Parathyroid adenoma (tissue), 2 donors: ENCODE measurements around the gene MAN2A2.
"Not testable (repeated sequence)": the region's sequence is repeated elsewhere in the genome, so short reads cannot be mapped to it uniquely, and the experiment has no call there.

Source experiments
- H2AFZ ChIP-seq: fragments of 300-600 bp; sonication (generic); one replicate; pipeline ENCODE4 v1.7.0; 2017; ENCODE audit warnings: antibody characterized with exemption, mild to moderate bottlenecking
- H3K27ac ChIP-seq: fragments of 300-600 bp; sonication (generic); one replicate; pipeline ENCODE4 v1.7.0; 2017
- H3K27me3 ChIP-seq: fragments of 300-600 bp; sonication (generic); one replicate; pipeline ENCODE4 v1.7.0; 2017; ENCODE audit warnings: low read length; ENCODE audit not compliant: control insufficient read depth, insufficient read depth
- H3K36me3 ChIP-seq: fragments of 300-600 bp; sonication (generic); one replicate; pipeline ENCODE4 v1.7.0; 2017; ENCODE audit warnings: low read length; ENCODE audit not compliant: control insufficient read depth, insufficient read depth
- H3K4me1 ChIP-seq: fragments of 300-600 bp; sonication (generic); one replicate; pipeline ENCODE4 v1.7.0; 2017; ENCODE audit warnings: control low read depth
- H3K4me2 ChIP-seq: fragments of 300-600 bp; sonication (generic); one replicate; pipeline ENCODE4 v1.7.0; 2017; ENCODE audit warnings: low read length
- H3K4me3 ChIP-seq: fragments of 300-600 bp; sonication (generic); one replicate; pipeline ENCODE4 v1.7.0; 2017; ENCODE audit warnings: low read depth, low read length
- H3K79me2 ChIP-seq: fragments of 300-600 bp; sonication (generic); one replicate; pipeline ENCODE4 v1.7.0; 2017; ENCODE audit warnings: control low read depth
- H3K9ac ChIP-seq: fragments of 300-600 bp; sonication (generic); one replicate; pipeline ENCODE4 v1.7.0; 2017; ENCODE audit warnings: mild to moderate bottlenecking
- H3K9me3 ChIP-seq: fragments of 300-600 bp; sonication (generic); one replicate; pipeline ENCODE4 v1.7.0; 2017; ENCODE audit warnings: low read length; ENCODE audit not compliant: control insufficient read depth
- CTCF ChIP-seq: fragments of 300-600 bp; sonication (generic); IDR thresholded peaks from one replicate; pipeline ENCODE4 v1.7.0; 2017; ENCODE audit warnings: antibody characterized with exemption, mild to moderate bottlenecking
- donor health status: primary hyperparathyroidism.

MAN2A2 gene

GRCh38 chr15:90924375-90924774, 21.3 kb downstream of the MAN2A2 start:
- no peak overlapping the region for H3K9ac ChIP-seq
- H3K4me1 ChIP-seq, result no peaks in the 10 kb centered on the region
- no peaks in the 10 kb centered on the region for H3K36me3 ChIP-seq
- H3K27ac ChIP-seq, result no peak overlapping the region
- no peaks in the 10 kb centered on the region for H3K27me3 ChIP-seq
- no peak for TF ChIP-seq CTCF
- H3K79me2 ChIP-seq, result no peaks in the 10 kb centered on the region
- H3K9me3 ChIP-seq, result no peaks in the 10 kb centered on the region
- H3K4me3 ChIP-seq, result no peak overlapping the region
- no peak overlapping the region for H3K4me2 ChIP-seq
- H2AFZ ChIP-seq, result no peak overlapping the region

- H3K36me3 ChIP-seq, H3K4me1 ChIP-seq, H2AFZ ChIP-seq, H3K9ac ChIP-seq, H3K4me3 ChIP-seq, H3K79me2 ChIP-seq, H3K4me2 ChIP-seq, H3K27me3 ChIP-seq, H3K9me3 ChIP-seq, H3K27ac ChIP-seq: not testable (repeated sequence)
These were observed 23.7 kb downstream of the MAN2A2 start for GRCh38 chr15:90926766-90927165.

- H3K4me2 ChIP-seq, H3K4me3 ChIP-seq, H3K27me3 ChIP-seq, H3K9ac ChIP-seq, H3K9me3 ChIP-seq, H3K27ac ChIP-seq, H3K4me1 ChIP-seq, H3K79me2 ChIP-seq, H3K36me3 ChIP-seq, H2AFZ ChIP-seq: not testable (repeated sequence)
These were observed 25.0 kb downstream of the MAN2A2 start for GRCh38 chr15:90928106-90928505.

- no peak for TF ChIP-seq CTCF
- peaks cover 6% of the 10 kb centered on the region for H3K4me1 ChIP-seq
- H3K9ac ChIP-seq, result no peak overlapping the region
- no peaks in the 10 kb centered on the region for H3K79me2 ChIP-seq
- H3K27me3 ChIP-seq, result no peaks in the 10 kb centered on the region
- H3K9me3 ChIP-seq, result no peaks in the 10 kb centered on the region
- no peaks in the 10 kb centered on the region for H3K36me3 ChIP-seq
- peak overlapping the region; percentile 83 for H3K27ac ChIP-seq
- peak overlapping the region; percentile 88 for H2AFZ ChIP-seq
- peak overlapping the region; percentile 60 for H3K4me3 ChIP-seq
- peak overlapping the region; percentile 70 for H3K4me2 ChIP-seq
These were observed 26.3 kb downstream of the MAN2A2 start for GRCh38 chr15:90929246-90930019.

- H3K4me2 ChIP-seq, result peak overlapping the region; percentile 95
- H3K27ac ChIP-seq, result peak overlapping the region; percentile 83
- H3K27me3 ChIP-seq, result no peaks in the 10 kb centered on the region
- H3K9me3 ChIP-seq, result no peaks in the 10 kb centered on the region
- H3K9ac ChIP-seq, result no peak overlapping the region
- no peak overlapping the region for H3K4me3 ChIP-seq
- H3K4me1 ChIP-seq, result peaks cover 6% of the 10 kb centered on the region
- H3K79me2 ChIP-seq, result no peaks in the 10 kb centered on the region
- H2AFZ ChIP-seq, result no peak overlapping the region
- H3K36me3 ChIP-seq, result no peaks in the 10 kb centered on the region
- TF ChIP-seq CTCF, result no peak
These were observed 27.9 kb downstream of the MAN2A2 start for GRCh38 chr15:90930861-90931574.
